Kidney tubule cell (primary cell): ENCODE results near the gene ETNK1.
"Not testable (repeated sequence)": the region's sequence is repeated elsewhere in the genome, so short reads cannot be mapped to it uniquely, and the experiment has no call there.

ENCODE experiments used
- DNase-seq: peaks from one replicate; pipeline ENCODE4 v3.0.0-alpha.2; 2018; ENCODE audit warnings: low spot score

ETNK1 gene

GRCh38 chr12:22689876-22690275 lies 64.9 kb downstream of the ETNK1 start:
- no peak for DNase-seq

- no peak for DNase-seq
Observed at GRCh38 chr12:22691319-22691718, 66.3 kb downstream of the ETNK1 start.

- DNase-seq: not testable (repeated sequence)
Observed at GRCh38 chr12:22692467-22692866, 67.5 kb downstream of the ETNK1 start.

- DNase-seq: no peak
Observed at GRCh38 chr12:22692964-22693555, 68.1 kb downstream of the ETNK1 start.

GRCh38 chr12:22698576-22698975 lies 73.6 kb downstream of the ETNK1 start:
- no peak for DNase-seq

GRCh38 chr12:22699705-22700104 lies 74.7 kb downstream of the ETNK1 start:
- not testable (repeated sequence) for DNase-seq

GRCh38 chr12:22700106-22700505 lies 75.1 kb downstream of the ETNK1 start:
- peak; percentile 96 for DNase-seq

GRCh38 chr12:22701216-22701809 lies 76.3 kb downstream of the ETNK1 start:
- DNase-seq: peak; percentile 31

- peak; percentile 55 for DNase-seq
Observed at GRCh38 chr12:22702690-22703089, 77.7 kb downstream of the ETNK1 start.

GRCh38 chr12:22709292-22709691 lies 84.3 kb downstream of the ETNK1 start:
- peak; percentile 46 for DNase-seq

GRCh38 chr12:22712083-22712482 lies 87.1 kb downstream of the ETNK1 start:
- no peak for DNase-seq

GRCh38 chr12:22715254-22715653 lies 90.3 kb downstream of the ETNK1 start:
- no peak for DNase-seq

- DNase-seq: no peak
Observed at GRCh38 chr12:22719745-22720144, 94.8 kb downstream of the ETNK1 start.

GRCh38 chr12:22722081-22722480 lies 97.1 kb downstream of the ETNK1 start:
- DNase-seq: no peak

GRCh38 chr12:22722779-22723178 lies 97.8 kb downstream of the ETNK1 start:
- no peak for DNase-seq

- DNase-seq: peak; percentile 49
Observed at GRCh38 chr12:22728987-22729386, 104.0 kb downstream of the ETNK1 start.

- peak; percentile 75 for DNase-seq
Observed at GRCh38 chr12:22729431-22729956, 104.5 kb downstream of the ETNK1 start.

- peak; percentile 95 for DNase-seq
Observed at GRCh38 chr12:22729957-22730443, 105.0 kb downstream of the ETNK1 start.

- peak; percentile 53 for DNase-seq
Observed at GRCh38 chr12:22731236-22731635, 106.3 kb downstream of the ETNK1 start.

- DNase-seq: no peak
Observed at GRCh38 chr12:22733756-22734155, 108.8 kb downstream of the ETNK1 start.

GRCh38 chr12:22738945-22739344 lies 114.0 kb downstream of the ETNK1 start:
- DNase-seq: peak; percentile 76
